NB4 (cell line): ENCODE data around the gene YKT6.
"Not testable (repeated sequence)": the region's sequence is repeated elsewhere in the genome, so short reads cannot be mapped to it uniquely, and the experiment has no call there.

Experiments used
- MAX ChIP-seq: IDR thresholded peaks from 2 replicates; pipeline ENCODE4 v1.6.1; 2011; ENCODE audit warnings: low read depth, low read length
- POLR2A ChIP-seq: IDR thresholded peaks from 2 replicates; pipeline ENCODE4 v1.6.1; 2011; ENCODE audit warnings: mild to moderate bottlenecking; ENCODE audit not compliant: insufficient read length; ENCODE audit errors: extremely low read depth

GRCh38 chr7:44174694-44174948 lies 26.2 kb upstream of the YKT6 start:
- TF ChIP-seq POLR2A, MAX: not testable (repeated sequence)
